NOMO-1 treated with dmso at 0.1 percent for 144 hours (cell line): Measurements from ENCODE around the gene ACVR1B.

Source experiments
- DNase-seq: peaks from one replicate; lab custom pipeline; 2025; ENCODE audit not compliant: unreplicated experiment; lab: John Stamatoyannopoulos, UW

Gene ACVR1B

GRCh38 chr12:52003591-52003990 lies 52.1 kb downstream of the ACVR1B start:
- no peak for DNase-seq

GRCh38 chr12:52004042-52004648 lies 52.6 kb downstream of the ACVR1B start:
- DNase-seq: no peak

DNA sequence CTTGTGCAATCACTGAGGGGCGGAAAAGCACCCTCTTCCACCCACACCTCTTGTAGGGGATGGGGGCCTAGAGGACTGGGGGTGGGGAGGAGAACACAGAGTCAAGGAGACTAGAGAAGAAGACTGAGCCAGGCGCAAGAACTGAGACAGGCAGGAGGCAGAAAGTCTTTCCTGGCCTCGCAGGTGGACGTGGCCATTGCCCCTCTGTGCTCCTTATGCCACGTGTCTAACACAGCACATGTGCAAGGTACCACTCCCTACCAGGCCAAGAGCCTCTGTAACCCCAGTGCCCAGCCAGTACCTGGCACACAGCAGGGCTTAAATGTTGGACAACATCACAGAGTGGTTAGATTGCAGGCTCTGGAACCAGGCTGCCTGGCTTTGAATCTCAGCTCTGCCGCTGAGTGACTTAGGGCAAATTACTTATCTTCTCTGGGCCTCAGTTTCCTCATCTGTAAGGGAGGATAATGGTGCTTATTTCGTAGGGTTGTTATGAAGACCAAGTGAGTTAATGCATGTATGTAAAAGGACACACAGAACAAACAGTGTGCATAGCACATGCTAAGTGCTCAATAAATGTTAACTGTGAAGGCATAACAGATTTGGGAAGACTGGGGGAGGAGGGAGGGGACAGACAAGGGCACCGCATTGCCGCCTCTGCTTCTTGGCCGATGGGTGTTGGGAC lies 53.9 kb downstream of the ACVR1B start:
- no peak for DNase-seq

DNA sequence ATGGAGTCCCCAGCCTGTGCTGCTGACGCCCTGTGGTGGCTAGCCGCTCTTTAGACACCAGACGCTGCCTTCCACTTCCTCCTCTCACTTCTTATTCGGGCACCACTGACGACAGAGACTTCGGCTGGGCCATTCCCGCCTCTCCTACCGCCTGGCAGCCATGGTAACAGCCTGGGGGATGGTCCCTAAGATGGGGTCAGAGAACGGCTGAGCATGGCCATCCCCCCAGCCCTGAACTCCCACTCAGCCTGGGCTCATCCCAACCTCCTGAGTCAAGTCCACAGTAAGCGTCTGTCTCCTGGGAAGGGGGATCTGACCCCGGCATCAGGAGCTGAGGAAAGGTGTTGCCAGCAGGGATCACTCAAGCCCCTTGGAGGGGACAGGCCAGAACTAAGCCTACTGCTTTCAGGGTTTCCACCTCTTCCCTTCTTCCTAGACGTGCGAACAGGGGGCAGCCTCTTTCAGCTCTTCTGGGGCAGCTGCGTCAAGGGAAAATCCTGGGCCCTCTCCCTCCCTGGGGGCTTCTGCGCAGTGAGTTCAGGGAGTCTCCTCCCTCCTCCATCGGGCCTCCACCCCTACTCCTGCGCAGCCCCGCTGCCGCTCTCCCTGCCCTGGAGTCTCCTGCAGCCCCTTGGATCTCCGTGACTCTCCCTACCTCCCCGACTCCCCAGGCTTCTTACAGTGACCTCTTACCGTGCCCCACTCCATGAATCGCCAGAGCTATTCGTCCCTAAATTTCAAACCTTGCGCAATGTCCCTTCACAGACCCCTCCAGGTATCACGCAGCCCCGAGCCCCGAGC lies 54.6 kb downstream of the ACVR1B start:
- peak; percentile 83 for DNase-seq

DNA sequence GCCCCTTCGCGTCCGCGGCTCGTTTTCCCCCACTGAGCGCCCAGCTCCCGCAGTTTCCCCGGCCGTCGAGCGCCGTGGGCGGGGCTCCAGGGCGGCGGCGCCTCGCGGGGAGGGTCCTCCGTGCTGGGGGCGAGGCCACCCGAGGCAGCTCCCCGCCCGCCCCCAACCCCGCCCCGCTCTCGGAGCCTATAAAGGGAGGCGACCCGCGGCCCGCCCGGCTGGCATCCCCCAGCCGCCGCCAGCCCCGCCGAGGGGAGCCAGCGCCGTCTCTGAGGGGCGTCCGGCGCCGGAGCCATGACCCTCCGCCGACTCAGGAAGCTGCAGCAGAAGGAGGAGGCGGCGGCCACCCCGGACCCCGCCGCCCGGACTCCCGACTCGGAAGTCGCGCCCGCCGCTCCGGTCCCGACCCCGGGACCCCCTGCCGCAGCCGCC lies 55.2 kb downstream of the ACVR1B start, which contains the start of gene TAMALIN:
Gene TAMALIN (plus strand): TSS at position 221 of the 432 bp plus-strand sequence. CDS start 74 bp downstream, at position 295.
- no peak for DNase-seq

DNA sequence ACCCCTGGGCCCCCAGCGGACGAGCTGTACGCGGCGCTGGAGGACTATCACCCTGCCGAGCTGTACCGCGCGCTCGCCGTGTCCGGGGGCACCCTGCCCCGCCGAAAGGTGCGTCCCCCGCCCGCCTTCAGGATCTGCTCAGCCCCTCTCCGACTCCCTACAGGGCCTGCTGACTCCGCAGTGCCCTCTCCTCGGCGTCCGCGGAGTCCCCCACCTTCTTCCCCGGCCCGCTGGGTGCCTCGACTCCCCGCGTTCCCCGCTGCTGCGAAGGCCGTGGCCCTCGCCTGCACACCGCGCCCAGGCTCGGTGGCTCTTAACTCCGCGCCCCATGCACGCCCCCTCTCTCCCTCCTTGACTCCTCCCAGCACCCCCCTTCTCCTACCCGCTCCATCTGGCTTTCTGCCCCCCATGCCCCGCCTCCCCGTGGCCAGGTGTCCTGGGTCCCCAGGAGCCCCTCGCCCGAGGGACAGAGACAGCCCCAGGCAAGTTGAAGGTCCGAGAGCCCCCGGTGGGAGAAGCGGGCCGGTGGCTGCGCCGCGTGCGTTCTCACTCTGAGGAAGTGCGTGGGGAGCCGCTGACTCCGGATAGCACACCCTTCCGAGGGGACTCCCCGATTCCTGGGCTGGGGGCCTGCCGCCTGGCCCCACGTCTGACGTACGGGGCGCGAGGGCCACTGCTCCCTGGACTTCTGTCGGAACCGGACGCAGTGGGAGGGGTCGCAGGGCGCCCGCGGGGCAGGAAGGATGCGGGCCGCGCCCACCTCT lies 55.8 kb downstream of the ACVR1B start:
- DNase-seq: no peak

DNA sequence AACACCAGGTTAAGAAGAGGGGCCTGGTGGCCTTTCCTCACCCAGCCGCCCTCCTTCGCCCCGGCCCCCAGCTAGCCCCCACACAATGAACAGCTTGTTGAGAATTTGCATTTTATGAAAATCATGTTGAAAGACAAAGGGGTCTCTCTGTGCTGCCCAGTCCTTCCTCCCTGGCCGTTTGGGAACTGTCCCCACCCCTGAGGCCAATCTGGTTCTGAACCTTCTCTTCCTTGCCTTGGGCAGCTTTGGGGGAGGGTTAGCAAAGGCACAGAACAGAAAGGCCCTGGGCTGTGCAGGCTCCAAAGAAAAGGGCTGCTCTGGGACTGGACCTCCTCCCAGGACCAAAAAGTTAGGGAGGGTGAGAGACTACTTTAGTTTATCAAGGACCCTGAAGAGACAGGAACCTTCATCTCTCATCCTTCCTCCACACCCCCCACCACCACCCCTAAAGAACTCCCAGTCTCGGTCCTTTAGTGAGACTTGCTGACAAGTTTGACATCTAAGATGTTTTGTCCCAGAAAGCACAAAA lies 56.5 kb downstream of the ACVR1B start:
- no peak for DNase-seq

- DNase-seq: no peak
Measured at GRCh38 chr12:52009081-52009751, 57.7 kb downstream of the ACVR1B start.

- no peak for DNase-seq
Measured at GRCh38 chr12:52010152-52010622, 58.7 kb downstream of the ACVR1B start.

- no peak for DNase-seq
Measured at GRCh38 chr12:52010692-52011601, 59.4 kb downstream of the ACVR1B start.

DNA sequence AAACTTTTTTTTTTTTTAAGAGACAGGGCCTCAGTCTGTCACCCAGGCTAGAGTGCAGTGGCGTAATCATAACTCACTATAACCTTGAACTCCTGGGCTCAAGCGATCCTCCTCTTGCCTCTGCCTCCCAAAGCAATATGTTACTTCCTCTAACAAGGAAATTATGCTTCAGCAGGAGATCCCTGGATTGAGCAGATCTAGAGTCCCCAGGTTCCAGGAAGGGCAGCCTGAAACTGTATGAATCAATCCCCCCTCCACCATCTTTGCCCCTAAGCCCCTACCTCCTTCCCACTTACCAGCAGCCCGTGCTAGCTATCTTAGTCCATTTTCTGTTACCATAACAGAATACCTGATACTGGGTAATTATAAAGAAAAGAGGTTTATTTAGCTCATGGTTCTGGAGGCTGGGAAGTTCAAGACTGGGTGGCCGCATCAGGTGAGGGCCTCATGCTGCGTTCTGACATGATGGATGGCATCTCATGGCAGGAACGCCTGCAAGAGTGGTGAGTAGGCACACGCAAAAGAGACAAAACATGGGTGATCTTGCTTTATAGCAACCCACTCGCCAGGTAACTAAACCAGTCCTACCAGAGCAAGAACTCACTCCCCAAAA lies 60.2 kb downstream of the ACVR1B start:
- no peak for DNase-seq

DNA sequence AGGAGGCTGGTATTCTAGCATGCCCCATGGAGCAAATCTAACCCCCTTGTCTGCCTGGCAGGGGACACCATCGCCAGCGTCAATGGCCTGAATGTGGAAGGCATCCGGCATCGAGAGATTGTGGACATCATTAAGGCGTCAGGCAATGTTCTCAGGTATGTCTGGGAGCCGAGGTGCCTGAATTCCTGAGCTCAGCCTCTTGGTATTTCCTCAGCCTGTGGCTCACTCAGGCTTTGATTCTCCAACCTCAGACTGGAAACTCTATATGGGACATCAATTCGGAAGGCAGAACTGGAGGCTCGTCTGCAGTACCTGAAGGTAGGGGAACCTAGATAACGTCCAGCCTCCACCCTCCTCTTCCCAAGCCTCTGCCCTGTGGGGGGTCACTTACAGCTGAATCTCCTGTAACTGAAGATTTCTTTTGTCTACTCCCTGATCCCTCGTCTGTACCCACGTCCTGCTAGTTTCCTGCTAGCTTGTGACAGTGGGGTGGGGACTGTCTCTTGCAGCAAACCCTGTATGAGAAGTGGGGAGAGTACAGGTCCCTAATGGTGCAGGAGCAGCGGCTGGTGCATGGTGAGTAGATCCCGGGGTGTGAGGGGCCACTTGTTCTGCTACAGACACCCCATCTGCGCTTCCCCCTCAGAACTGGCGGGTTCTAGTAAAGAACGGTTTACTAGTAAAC lies 62.3 kb downstream of the ACVR1B start:
- DNase-seq: no peak

- no peak for DNase-seq
Measured at GRCh38 chr12:52014567-52015530, 63.4 kb downstream of the ACVR1B start.

DNA sequence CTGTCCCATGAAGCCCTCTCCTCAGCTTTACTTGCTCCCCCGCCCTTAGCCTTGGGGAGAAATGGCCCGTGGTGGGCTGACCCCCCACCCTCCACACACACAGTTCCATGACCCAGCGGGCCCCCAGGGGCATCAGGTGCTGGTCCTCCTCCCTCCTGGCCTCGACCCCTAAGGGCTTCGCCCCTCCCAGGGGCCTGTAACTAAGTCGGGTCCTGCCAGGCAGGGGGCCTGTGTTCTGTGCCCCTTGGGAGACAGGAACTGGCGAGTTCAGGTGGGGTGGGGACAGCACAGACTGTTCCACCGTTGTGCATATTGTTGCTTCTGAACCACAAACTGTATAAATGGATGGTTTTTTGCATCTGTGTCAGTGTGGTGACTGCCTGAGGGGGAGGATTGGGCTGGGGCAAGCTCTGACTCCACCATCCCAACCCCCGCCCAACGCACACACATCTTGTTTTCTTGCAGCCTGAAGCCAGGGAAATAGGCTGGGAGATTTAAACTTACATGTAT lies 64.1 kb downstream of the ACVR1B start:
- DNase-seq: no peak

DNA sequence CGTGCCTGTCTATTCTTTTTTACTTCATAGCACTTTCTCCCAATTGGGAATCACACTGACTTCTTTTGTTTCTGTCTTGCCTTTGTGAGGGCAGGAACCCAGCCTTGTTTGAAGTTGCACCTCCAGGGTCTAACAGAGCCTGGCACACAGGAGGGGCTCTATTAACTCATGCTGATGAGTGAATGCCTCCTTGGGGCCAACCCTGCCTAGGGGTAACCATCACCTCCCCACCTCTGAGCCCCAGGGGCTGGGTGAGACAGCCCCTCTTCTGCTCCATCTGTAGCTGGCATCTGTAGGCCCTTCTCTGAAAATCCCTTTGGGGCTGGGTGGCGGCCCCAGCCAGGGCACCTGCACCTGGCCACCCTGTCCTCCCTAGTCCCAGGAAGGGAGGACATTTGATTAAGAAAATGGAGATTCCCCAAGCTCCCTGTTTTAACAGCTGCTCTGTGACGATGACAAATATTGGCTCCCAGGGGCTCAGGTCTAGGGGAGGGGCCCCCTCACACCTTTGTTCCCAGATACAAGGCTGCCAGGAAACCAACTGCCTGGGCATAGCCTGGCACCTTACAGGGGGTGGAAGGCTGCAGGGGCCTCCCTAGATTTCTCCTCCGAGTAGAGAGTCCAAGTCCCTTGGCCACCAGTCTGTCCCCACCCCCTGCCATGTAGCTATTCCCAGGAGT lies 67.1 kb downstream of the ACVR1B start:
- DNase-seq: no peak

GRCh38 chr12:52019113-52019770 lies 67.7 kb downstream of the ACVR1B start:
- DNase-seq: no peak
